IMR-90 (cell line): Measurements from ENCODE around the gene ARHGEF12. TPM values are rescaled to one million over a fixed set of nuclear protein-coding genes. Genes with fewer than 3 reads are reported as not detected.

Source experiments
- ATAC-seq: fragments of 200-7000 bp; cut with Tn5 transposase; 2 replicates; pipeline ENCODE4 v1.9.1; 2020; ENCODE audit warnings: low read depth, mild to moderate bottlenecking, moderate library complexity
- BruUV-seq: library from RNA; stranded (reverse); fragments of 400-500 nt; replicated peaks from 2 replicates; lab custom pipeline; 2021; lab: Mats Ljungman, UMichigan
- CTCF ChIA-PET: fragments of 300-600 bp; formaldehyde crosslinking; extraction: SDS; loops from one replicate; lab custom pipeline; 2021; ENCODE audit warnings: antibody characterized with exemption; lab: Yijun Ruan, JAX
- POLR2A ChIA-PET: fragments of 300-600 bp; sonication (Branson Sonifier 250); formaldehyde crosslinking; loops from one replicate; lab custom pipeline; 2022; ENCODE audit warnings: antibody characterized with exemption; ENCODE audit not compliant: unreplicated experiment; lab: Charles Lee
- DNase-seq: peaks from one replicate; pipeline ENCODE4 v3.0.0; 2013
- H2AFZ ChIP-seq: replicated peaks from 2 replicates; pipeline ENCODE3; 2013; ENCODE audit warnings: low read length, mild to moderate bottlenecking; ENCODE audit not compliant: poor library complexity
- H2AK5ac ChIP-seq: 2 replicates; pipeline ENCODE4 v1.6.1; 2013; ENCODE audit warnings: low read depth, low read length, inconsistent platforms
- H2AK9ac ChIP-seq: replicated peaks from 2 replicates; pipeline ENCODE3; 2013; ENCODE audit warnings: mild to moderate bottlenecking, low read depth, low read length, moderate library complexity; ENCODE audit not compliant: poor library complexity
- H2BK120ac ChIP-seq: 2 replicates; pipeline ENCODE4 v1.6.1; 2013; ENCODE audit warnings: low read depth, low read length, inconsistent platforms
- H2BK15ac ChIP-seq: 3 replicates; pipeline ENCODE4 v1.6.1; 2013; ENCODE audit warnings: low read depth, low read length, inconsistent platforms
- H2BK20ac ChIP-seq: 2 replicates; pipeline ENCODE4 v1.6.1; 2013; ENCODE audit warnings: low read depth, mild to moderate bottlenecking, inconsistent platforms, low read length, moderate library complexity
- H2BK5ac ChIP-seq: 2 replicates; pipeline ENCODE4 v1.6.1; 2013; ENCODE audit warnings: mild to moderate bottlenecking, low read depth, low read length, inconsistent platforms; ENCODE audit not compliant: poor library complexity, severe bottlenecking
- H3K14ac ChIP-seq: replicated peaks from 2 replicates; pipeline ENCODE4 v1.6.1; 2013; ENCODE audit warnings: low read depth, low read length, inconsistent platforms
- H3K18ac ChIP-seq: 2 replicates; pipeline ENCODE4 v1.6.1; 2013; ENCODE audit warnings: low read depth, low read length, control low read depth
- H3K23ac ChIP-seq: 2 replicates; pipeline ENCODE4 v1.6.1; 2013; ENCODE audit warnings: low read depth, low read length, inconsistent platforms
- H3K27ac ChIP-seq: 2 replicates; pipeline ENCODE4 v1.5.1; 2013; ENCODE audit warnings: mild to moderate bottlenecking, control low read depth, low read length; ENCODE audit not compliant: insufficient read depth
- H3K27me3 ChIP-seq: 2 replicates; pipeline ENCODE4 v1.6.1; 2013; ENCODE audit warnings: low read length; ENCODE audit not compliant: control insufficient read depth, insufficient read depth
- H3K36me3 ChIP-seq: 2 replicates; pipeline ENCODE4 v1.6.1; 2013; ENCODE audit warnings: low read length, mixed read lengths; ENCODE audit not compliant: control insufficient read depth, insufficient read depth
- H3K4ac ChIP-seq: 2 replicates; pipeline ENCODE4 v1.6.1; 2013; ENCODE audit warnings: low read depth, low read length, inconsistent platforms
- H3K4me1 ChIP-seq: 2 replicates; pipeline ENCODE4 v1.6.1; 2013; ENCODE audit warnings: low read length, mixed read lengths; ENCODE audit not compliant: control insufficient read depth, insufficient read depth
- H3K4me2 ChIP-seq: 2 replicates; pipeline ENCODE4 v1.6.1; 2013; ENCODE audit warnings: low read depth, mild to moderate bottlenecking, control low read depth, low read length, moderate library complexity
- H3K4me3 ChIP-seq: 2 replicates; pipeline ENCODE4 v1.5.1; 2013; ENCODE audit warnings: low read depth, mild to moderate bottlenecking, control low read depth, low read length, moderate library complexity; ENCODE audit not compliant: insufficient read depth
- H3K56ac ChIP-seq: 2 replicates; pipeline ENCODE4 v1.6.1; 2013; ENCODE audit warnings: low read length, inconsistent platforms; ENCODE audit not compliant: insufficient read depth; ENCODE audit errors: extremely low read depth
- H3K79me1 ChIP-seq, 2 experiments: 2 replicates each; pipeline ENCODE4 v1.6.1; 2013; ENCODE audit warnings: low read length in 2 of 2, inconsistent platforms in 1 of 2, low read depth in 1 of 2
- H3K9ac ChIP-seq: 2 replicates; pipeline ENCODE4 v1.6.1; 2013; ENCODE audit warnings: low read depth, low read length, control low read depth
- H3K9me1 ChIP-seq: 2 replicates; pipeline ENCODE4 v1.6.1; 2013; ENCODE audit warnings: low read length, inconsistent platforms; ENCODE audit not compliant: insufficient read depth
- H3K9me3 ChIP-seq: 2 replicates; pipeline ENCODE4 v1.6.1; 2013; ENCODE audit warnings: low read length; ENCODE audit not compliant: control insufficient read depth, insufficient read depth
- H4K20me1 ChIP-seq: 2 replicates; pipeline ENCODE4 v1.6.1; 2013; ENCODE audit warnings: low read length, inconsistent platforms; ENCODE audit not compliant: insufficient read depth
- H4K5ac ChIP-seq: 2 replicates; pipeline ENCODE4 v1.6.1; 2013; ENCODE audit warnings: mild to moderate bottlenecking, low read depth, low read length, control low read depth
- H4K8ac ChIP-seq, 2 experiments: 2 replicates each; pipeline ENCODE4 v1.6.1; 2013; ENCODE audit warnings: low read depth in 2 of 2, low read length in 2 of 2, control low read depth in 1 of 2, inconsistent platforms in 1 of 2
- H4K91ac ChIP-seq: 2 replicates; pipeline ENCODE4 v1.6.1; 2013; ENCODE audit warnings: low read depth, low read length, inconsistent platforms; ENCODE audit not compliant: insufficient read depth
- BHLHE40 ChIP-seq: fragments of 150-350 bp; IDR thresholded peaks from 2 replicates; pipeline ENCODE4 v1.6.1; 2016; ENCODE audit warnings: mild to moderate bottlenecking, low read depth, low read length
- CEBPB ChIP-seq: IDR thresholded peaks from 2 replicates; pipeline ENCODE4 v1.6.1; 2012; ENCODE audit warnings: low read depth, low read length, improper control_type of control experiment
- CTCF ChIP-seq: conservative IDR thresholded peaks from 2 replicates; pipeline ENCODE4 v1.5.1; 2012; ENCODE audit warnings: mild to moderate bottlenecking, low read depth, low read length, improper control_type of control experiment
- ELK1 ChIP-seq: fragments of 150-350 bp; IDR thresholded peaks from 2 replicates; pipeline ENCODE4 v1.6.1; 2016; ENCODE audit warnings: low read depth, mild to moderate bottlenecking, low read length, moderate library complexity, borderline replicate concordance
- MAZ ChIP-seq: IDR thresholded peaks from 2 replicates; pipeline ENCODE4 v1.6.1; 2012; ENCODE audit warnings: low read depth, mild to moderate bottlenecking, low read length, improper control_type of control experiment, moderate library complexity, borderline replicate concordance
- NFE2L2 ChIP-seq: fragments of 150-350 bp; IDR thresholded peaks from 2 replicates; pipeline ENCODE4 v1.6.1; 2016; ENCODE audit warnings: low read depth, mild to moderate bottlenecking, low read length
- RAD21 ChIP-seq: IDR thresholded peaks from 2 replicates; pipeline ENCODE4 v1.6.1; 2012; ENCODE audit warnings: low read length, improper control_type of control experiment
- WGBS, 2 experiments: methylation state at CpG; one replicate each; pipeline versions ENCODE4 v1.1.5 to v1.1.7; 2013; ENCODE audit warnings: missing lambda C conversion rate in 2 of 2; ENCODE audit not compliant: insufficient read length in 1 of 2; ENCODE audit errors: extremely low coverage in 2 of 2; 5-methylcytosine and 5-hydroxymethylcytosine counted together
- dilution Hi-C: fragments of 300-500 bp; cut with HindIII; formaldehyde crosslinking; loops from one replicate; pipeline ENCODE4 v1.14.3; 2018; ENCODE audit warnings: low sequenced_read_pairs; ENCODE audit not compliant: unreplicated experiment
- in situ Hi-C: fragments of 300-500 bp; cut with MboI; formaldehyde crosslinking; loops from 3 replicates; pipeline ENCODE4 v1.14.3; 2019; ENCODE audit warnings: low sequenced_read_pairs, inconsistent platforms, mixed read lengths
- intact Hi-C: fragments of 100-400 bp; cut with micrococcal nuclease; formaldehyde crosslinking; loops from 2 replicates; pipeline ENCODE4 v1.10.0; 2022
- polyA plus RNA-seq, 3 experiments: library from polyadenylated mRNA; depleted of rRNA; stranded (reverse); fragments of >200 nt; gene quantifications; 2 replicates each; pipeline ENCODE4 v1.2.3, GENCODE V29; 2012; ENCODE audit warnings: low replicate concordance in 1 of 3
- total RNA-seq: library from RNA; depleted of rRNA; stranded (reverse); fragments of >200 nt; gene quantifications from 2 replicates; pipeline ENCODE4 v1.2.3, GENCODE V29; 2012

ARHGEF12 gene
- total and polyA plus RNA-seq, 2 of the 4 experiments (the other 2 are of a cell fraction), result 25.5 to 115 TPM

- Histone ChIP-seq H3K9me1 (peaks cover 18% of the 10 kb centered on the region), H3K4me2 (peak overlapping the region; percentile 100), H2AK5ac (no peak overlapping the region), H2BK15ac (no peak overlapping the region), H3K27me3 (no peaks in the 10 kb centered on the region), H3K9ac (peak overlapping the region; percentile 99; the same call in 1 of the 2 replicates), H4K91ac (0 out of 2 replicates have a peak overlapping the region, but pooled peaks have one; percentile 14), H3K9me3 (no peaks in the 10 kb centered on the region), H3K14ac (peak overlapping the region; percentile 89), H2BK5ac (peak overlapping the region; percentile 93), H4K5ac (0 out of 2 replicates have a peak overlapping the region, but pooled peaks have one; percentile 31), H4K8ac (peak overlapping the region; percentile 34 to 84; a peak in 2 of 4 replicates), H3K4ac (no peak overlapping the region; the same call in 1 of the 2 replicates), H3K79me1 (peaks cover 30 to 48% of the 10 kb centered on the region in 2 experiments), H2BK20ac (no peak overlapping the region), H2BK120ac (peak overlapping the region; percentile 81; the same call in 1 of the 2 replicates), H3K23ac (peak overlapping the region; percentile 48; the same call in 1 of the 2 replicates), H3K18ac (peak overlapping the region; percentile 99; the same call in 1 of the 2 replicates), H2AFZ (no peak overlapping the region), H3K36me3 (peaks cover 9% of the 10 kb centered on the region), H2AK9ac (no peak overlapping the region), H3K4me3 (peak overlapping the region; percentile 97; the same call in 1 of the 2 replicates), H3K4me1 (peaks cover 12% of the 10 kb centered on the region), H4K20me1 (peaks cover 2% of the 10 kb centered on the region; the same call in 1 of the 2 replicates), H3K27ac (peak overlapping the region; percentile 97; the same call in 1 of the 2 replicates), H3K56ac (peak overlapping the region; percentile 74; the same call in 1 of the 2 replicates)
- peak; percentile 19 for ATAC-seq
- ChIA-PET CTCF (interaction anchor here (1.3 kb wide), 1 partner anchor 23 kb away, joined by 5 read pairs; no protein-coding TSS in a partner anchor), POLR2A (no interaction called here)
- in situ Hi-C loops, result loop anchor here (25.0 kb wide), 1 partner anchor 111 kb away; no protein-coding TSS in a partner anchor
- DNase-seq, result peak; percentile 86
- TSS peak; percentile 54 for BruUV-seq
- intact Hi-C loops, result no loop called here
- WGBS, 2 experiments, result no CpG with 5 or more reads among the region's 3 CpGs
- no peak for TF ChIP-seq BHLHE40
- TF ChIP-seq ELK1, result no peak
- TF ChIP-seq CTCF, result no peak
- no peak for TF ChIP-seq RAD21
- TF ChIP-seq CEBPB, result peak; percentile 97
- TF ChIP-seq NFE2L2, result no peak
- TF ChIP-seq MAZ, result no peak
- dilution Hi-C loops, result no loop called here
Observed at GRCh38 chr11:120326228-120326627, 10.0 kb upstream of the ARHGEF12 start.
